Gastrocnemius medialis (tissue), 4 donors: ENCODE measurements around the gene FGFRL1.
"Not testable (repeated sequence)": the region's sequence is repeated elsewhere in the genome, so short reads cannot be mapped to it uniquely, and the experiment has no call there.

Source experiments
- POLR2A ChIP-seq, 2 donors: fragments of 450-650 bp; IDR thresholded peaks; one replicate each; pipeline ENCODE4 v1.6.1; 2017; ENCODE audit warnings: antibody characterized with exemption in 2 of 2, mild to moderate bottlenecking in 2 of 2, moderate library complexity in 2 of 2
- TF ChIP-seq, protein P1 (sequence below), 5 experiments: fragments of 450-650 bp in 3 of 5; fragments of 200-600 bp in 2 of 5; sonication (generic) in 2 of 5; IDR thresholded peaks in 4 of 5; conservative IDR thresholded peaks in 1 of 5; 1 replicate in 4 of 5; 2 replicates in 1 of 5; pipeline ENCODE4 v1.5.1; 2016 to 2019; ENCODE audit warnings: antibody characterized with exemption in 5 of 5, mild to moderate bottlenecking in 3 of 5, moderate library complexity in 3 of 5

DNA sequence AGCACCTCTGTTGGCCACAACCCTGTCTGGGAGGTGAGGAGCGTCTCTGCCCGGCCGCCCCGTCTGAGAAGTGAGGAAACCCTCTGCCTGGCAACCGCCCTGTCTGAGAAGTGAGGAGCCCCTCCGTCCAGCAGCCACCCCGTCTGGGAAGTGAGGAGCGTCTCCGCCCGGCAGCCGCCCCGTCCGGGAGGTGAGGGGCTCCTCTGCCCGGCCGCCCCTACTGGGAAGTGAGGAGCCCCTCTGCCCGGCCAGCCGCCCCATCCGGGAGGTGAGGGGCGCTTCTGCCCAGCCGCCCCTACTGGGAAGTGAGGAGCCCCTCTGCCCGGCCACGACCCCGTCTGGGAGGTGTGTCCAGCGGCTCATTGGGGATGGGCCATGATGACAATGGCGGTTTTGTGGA is 35.4 kb upstream of the FGFRL1 start:
- TF ChIP-seq POLR2A (IDR thresholded peaks at IDR 0.05) = not testable (repeated sequence)
- TF ChIP-seq, protein P1, sequence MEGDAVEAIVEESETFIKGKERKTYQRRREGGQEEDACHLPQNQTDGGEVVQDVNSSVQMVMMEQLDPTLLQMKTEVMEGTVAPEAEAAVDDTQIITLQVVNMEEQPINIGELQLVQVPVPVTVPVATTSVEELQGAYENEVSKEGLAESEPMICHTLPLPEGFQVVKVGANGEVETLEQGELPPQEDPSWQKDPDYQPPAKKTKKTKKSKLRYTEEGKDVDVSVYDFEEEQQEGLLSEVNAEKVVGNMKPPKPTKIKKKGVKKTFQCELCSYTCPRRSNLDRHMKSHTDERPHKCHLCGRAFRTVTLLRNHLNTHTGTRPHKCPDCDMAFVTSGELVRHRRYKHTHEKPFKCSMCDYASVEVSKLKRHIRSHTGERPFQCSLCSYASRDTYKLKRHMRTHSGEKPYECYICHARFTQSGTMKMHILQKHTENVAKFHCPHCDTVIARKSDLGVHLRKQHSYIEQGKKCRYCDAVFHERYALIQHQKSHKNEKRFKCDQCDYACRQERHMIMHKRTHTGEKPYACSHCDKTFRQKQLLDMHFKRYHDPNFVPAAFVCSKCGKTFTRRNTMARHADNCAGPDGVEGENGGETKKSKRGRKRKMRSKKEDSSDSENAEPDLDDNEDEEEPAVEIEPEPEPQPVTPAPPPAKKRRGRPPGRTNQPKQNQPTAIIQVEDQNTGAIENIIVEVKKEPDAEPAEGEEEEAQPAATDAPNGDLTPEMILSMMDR (IDR thresholded peaks at IDR 0.05 in 4 of 5, conservative IDR thresholded peaks at IDR 0.05 in 1 of 5) = not testable (repeated sequence)
